DND-41 (cell line): Measurements from ENCODE around the gene REM2.
A peak's percentile ranks its signal among the peaks of the same experiment; 100 is the strongest.

ENCODE experiments used
- ATAC-seq: fragments of 200-7000 bp; cut with Tn5 transposase; 3 replicates; pipeline ENCODE4 v1.9.1; 2021; ENCODE audit warnings: low read depth; ENCODE audit not compliant: insufficient read depth
- DNase-seq: peaks from one replicate; pipeline ENCODE4 v3.0.0-alpha.2; 2020
- H2AFZ ChIP-seq: 2 replicates; pipeline ENCODE4 v1.6.0; 2012; ENCODE audit warnings: low read depth, low read length
- H3K27ac ChIP-seq: 2 replicates; pipeline ENCODE4 v1.5.1; 2012; ENCODE audit warnings: low read length, inconsistent platforms
- H3K27me3 ChIP-seq: fragments of 200-600 bp; sonication (generic); 2 replicates; pipeline ENCODE4 v1.6.0; 2012; ENCODE audit warnings: low read length, mild to moderate bottlenecking, inconsistent platforms; ENCODE audit not compliant: insufficient read depth, poor library complexity
- H3K36me3 ChIP-seq: 2 replicates; pipeline ENCODE4 v1.5.1; 2012; ENCODE audit warnings: low read length, inconsistent platforms; ENCODE audit not compliant: insufficient read depth
- H3K4me1 ChIP-seq: 2 replicates; pipeline ENCODE4 v1.5.1; 2012; ENCODE audit warnings: mild to moderate bottlenecking, low read length; ENCODE audit not compliant: insufficient read depth
- H3K4me2 ChIP-seq: 2 replicates; pipeline ENCODE4 v1.6.0; 2012; ENCODE audit warnings: mild to moderate bottlenecking, moderate library complexity, low read length, inconsistent platforms; ENCODE audit not compliant: insufficient read depth
- H3K4me3 ChIP-seq, 2 experiments: fragments of 200-600 bp in 1 of 2; shearing (Covaris generic) in 1 of 2; 2 replicates each; pipeline ENCODE4 v1.5.1; 2012 to 2016; ENCODE audit warnings: inconsistent platforms in 2 of 2, low read length in 2 of 2, mild to moderate bottlenecking in 2 of 2, low read depth in 1 of 2, moderate library complexity in 1 of 2
- H3K79me2 ChIP-seq: 2 replicates; pipeline ENCODE4 v1.6.0; 2012; ENCODE audit warnings: low read length, inconsistent platforms; ENCODE audit not compliant: insufficient read depth
- H3K9ac ChIP-seq: 2 replicates; pipeline ENCODE4 v1.6.0; 2012; ENCODE audit warnings: low read depth, mild to moderate bottlenecking, inconsistent platforms, low read length, moderate library complexity
- H3K9me3 ChIP-seq: 2 replicates; pipeline ENCODE4 v1.5.1; 2012; ENCODE audit warnings: low read length, moderate library complexity, mild to moderate bottlenecking, inconsistent platforms; ENCODE audit not compliant: insufficient read depth, severe bottlenecking
- H4K20me1 ChIP-seq: 2 replicates; pipeline ENCODE4 v1.6.0; 2012; ENCODE audit warnings: low read length; ENCODE audit not compliant: insufficient read depth
- EZH2 ChIP-seq: IDR thresholded peaks from 3 replicates; pipeline ENCODE4 v1.6.1; 2012; ENCODE audit warnings: borderline replicate concordance, low read depth, mild to moderate bottlenecking, moderate library complexity, low read length, inconsistent platforms; ENCODE audit not compliant: severe bottlenecking
- TF ChIP-seq, protein P1 (sequence below): IDR thresholded peaks from 2 replicates; pipeline ENCODE4 v1.5.1; 2012; ENCODE audit warnings: borderline replicate concordance, low read length, moderate library complexity, mild to moderate bottlenecking; ENCODE audit not compliant: poor library complexity, severe bottlenecking; ENCODE audit errors: extremely low read depth

Gene REM2

DNA sequence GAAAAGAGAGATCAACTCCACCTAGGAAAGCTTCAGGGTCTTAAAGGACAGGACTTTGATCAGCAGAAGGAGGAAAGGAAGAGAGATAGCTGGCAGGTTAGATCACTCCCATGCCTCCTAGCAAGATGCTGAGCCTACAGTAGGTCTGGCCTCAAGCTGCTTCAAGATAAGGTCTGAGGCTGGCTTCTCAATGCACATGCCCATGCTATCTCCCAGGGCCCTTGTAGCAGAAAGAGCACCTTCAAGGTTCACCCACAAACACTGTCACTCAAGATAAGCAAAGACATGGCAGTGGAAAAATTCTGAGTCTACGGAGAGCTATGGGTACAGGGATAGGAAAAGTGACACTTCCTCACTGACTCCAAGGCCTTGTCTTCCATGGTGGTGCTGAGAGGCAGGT is 14.3 kb downstream of the REM2 start:
- H2AFZ ChIP-seq = no peak overlapping the region
- no peaks in the 10 kb centered on the region for H3K27me3 ChIP-seq
- TF ChIP-seq EZH2 = no peak
- TF ChIP-seq, protein P1, sequence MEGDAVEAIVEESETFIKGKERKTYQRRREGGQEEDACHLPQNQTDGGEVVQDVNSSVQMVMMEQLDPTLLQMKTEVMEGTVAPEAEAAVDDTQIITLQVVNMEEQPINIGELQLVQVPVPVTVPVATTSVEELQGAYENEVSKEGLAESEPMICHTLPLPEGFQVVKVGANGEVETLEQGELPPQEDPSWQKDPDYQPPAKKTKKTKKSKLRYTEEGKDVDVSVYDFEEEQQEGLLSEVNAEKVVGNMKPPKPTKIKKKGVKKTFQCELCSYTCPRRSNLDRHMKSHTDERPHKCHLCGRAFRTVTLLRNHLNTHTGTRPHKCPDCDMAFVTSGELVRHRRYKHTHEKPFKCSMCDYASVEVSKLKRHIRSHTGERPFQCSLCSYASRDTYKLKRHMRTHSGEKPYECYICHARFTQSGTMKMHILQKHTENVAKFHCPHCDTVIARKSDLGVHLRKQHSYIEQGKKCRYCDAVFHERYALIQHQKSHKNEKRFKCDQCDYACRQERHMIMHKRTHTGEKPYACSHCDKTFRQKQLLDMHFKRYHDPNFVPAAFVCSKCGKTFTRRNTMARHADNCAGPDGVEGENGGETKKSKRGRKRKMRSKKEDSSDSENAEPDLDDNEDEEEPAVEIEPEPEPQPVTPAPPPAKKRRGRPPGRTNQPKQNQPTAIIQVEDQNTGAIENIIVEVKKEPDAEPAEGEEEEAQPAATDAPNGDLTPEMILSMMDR = no peak
- no peaks in the 10 kb centered on the region for H3K79me2 ChIP-seq
- DNase-seq (no peak), ATAC-seq (no peak)
- peaks cover 9% of the 10 kb centered on the region; the same call in 1 of the 2 replicates for H4K20me1 ChIP-seq
- no peak overlapping the region for H3K9ac ChIP-seq
- H3K4me2 ChIP-seq = no peak overlapping the region
- H3K27ac ChIP-seq = no peak overlapping the region
- peaks cover 35% of the 10 kb centered on the region for H3K36me3 ChIP-seq
- no peaks in the 10 kb centered on the region for H3K9me3 ChIP-seq
- H3K4me1 ChIP-seq = no peaks in the 10 kb centered on the region
- no peak overlapping the region for H3K4me3 ChIP-seq

- Histone ChIP-seq H3K4me3 (no peak overlapping the region), H3K9ac (no peak overlapping the region), H3K4me1 (no peaks in the 10 kb centered on the region), H2AFZ (no peak overlapping the region), H3K79me2 (no peaks in the 10 kb centered on the region), H3K9me3 (no peaks in the 10 kb centered on the region), H3K36me3 (peaks cover 46% of the 10 kb centered on the region), H3K27me3 (no peaks in the 10 kb centered on the region), H4K20me1 (peaks cover 9% of the 10 kb centered on the region; the same call in 1 of the 2 replicates), H3K27ac (no peak overlapping the region), H3K4me2 (no peak overlapping the region)
- ATAC-seq = no peak
- TF ChIP-seq, protein P1 = no peak
- TF ChIP-seq EZH2 = no peak
- no peak for DNase-seq
Measured at GRCh38 chr14:22898302-22899090, 15.5 kb downstream of the REM2 start.

GRCh38 chr14:22900081-22900799 is 17.2 kb downstream of the REM2 start:
- TF ChIP-seq, protein P1 = peak; percentile 70
- no peak for TF ChIP-seq EZH2
- H3K9ac ChIP-seq = no peak overlapping the region
- DNase-seq (peak; percentile 38), ATAC-seq (peak; percentile 70)
- no peak overlapping the region for H3K4me2 ChIP-seq
- H3K4me3 ChIP-seq = no peak overlapping the region
- H4K20me1 ChIP-seq = peaks cover 9% of the 10 kb centered on the region; the same call in 1 of the 2 replicates
- no peaks in the 10 kb centered on the region for H3K4me1 ChIP-seq
- no peaks in the 10 kb centered on the region for H3K79me2 ChIP-seq
- no peak overlapping the region for H2AFZ ChIP-seq
- peaks cover 64% of the 10 kb centered on the region for H3K36me3 ChIP-seq
- no peak overlapping the region for H3K27ac ChIP-seq
- no peaks in the 10 kb centered on the region for H3K9me3 ChIP-seq
- H3K27me3 ChIP-seq = no peaks in the 10 kb centered on the region
